DMS 273 (cell line): ENCODE data around the gene GSC2.

Experiments used
- DNase-seq: peaks from one replicate; lab custom pipeline; 2025; ENCODE audit not compliant: unreplicated experiment; lab: John Stamatoyannopoulos, UW

The GSC2 gene

GRCh38 chr22:19136915-19137314, 13.2 kb downstream of the GSC2 start:
- DNase-seq: no peak

GRCh38 chr22:19134874-19135273, 15.2 kb downstream of the GSC2 start:
- no peak for DNase-seq

GRCh38 chr22:19134176-19134831, 15.8 kb downstream of the GSC2 start:
- no peak for DNase-seq

DNA sequence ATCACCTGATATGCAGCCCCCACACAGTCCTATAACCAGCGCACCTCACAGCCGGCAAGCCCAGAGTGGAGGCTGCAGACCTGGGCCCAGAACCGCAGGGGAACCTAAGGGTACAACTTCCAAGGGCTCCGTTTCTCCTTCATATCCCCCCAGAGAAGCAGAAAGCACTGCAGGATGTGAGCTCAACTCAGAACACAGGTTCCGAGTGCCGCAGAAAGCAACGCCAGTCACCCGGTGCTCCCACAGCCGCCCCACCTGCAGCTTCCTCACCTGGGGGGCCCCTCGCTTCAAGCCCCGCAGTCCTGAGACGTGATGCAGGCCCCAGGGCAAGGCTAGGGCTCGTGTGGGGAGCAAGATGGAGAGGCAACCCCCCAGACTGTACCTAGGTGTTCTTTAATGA, 16.5 kb downstream of the GSC2 start:
- DNase-seq: no peak

GRCh38 chr22:19132693-19133400, 17.2 kb downstream of the GSC2 start:
- DNase-seq: no peak

- no peak for DNase-seq
These were observed 17.9 kb downstream of the GSC2 start for GRCh38 chr22:19132153-19132552.

DNA sequence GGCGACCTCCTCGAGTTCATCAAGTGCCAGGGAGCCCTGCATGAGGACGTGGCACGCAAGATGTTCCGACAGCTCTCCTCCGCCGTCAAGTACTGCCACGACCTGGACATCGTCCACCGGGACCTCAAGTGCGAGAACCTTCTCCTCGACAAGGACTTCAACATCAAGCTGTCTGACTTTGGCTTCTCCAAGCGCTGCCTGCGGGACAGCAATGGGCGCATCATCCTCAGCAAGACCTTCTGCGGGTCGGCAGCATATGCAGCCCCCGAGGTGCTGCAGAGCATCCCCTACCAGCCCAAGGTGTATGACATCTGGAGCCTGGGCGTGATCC, 18.4 kb downstream of the GSC2 start:
- DNase-seq: no peak

GRCh38 chr22:19130959-19131684, 19.0 kb downstream of the GSC2 start, which contains the start of gene TSSK2:
Gene TSSK2, plus strand, starts transcription at chr22:19131308. Its CDS starts 92 bp downstream, at chr22:19131400.
- no peak for DNase-seq

DNA sequence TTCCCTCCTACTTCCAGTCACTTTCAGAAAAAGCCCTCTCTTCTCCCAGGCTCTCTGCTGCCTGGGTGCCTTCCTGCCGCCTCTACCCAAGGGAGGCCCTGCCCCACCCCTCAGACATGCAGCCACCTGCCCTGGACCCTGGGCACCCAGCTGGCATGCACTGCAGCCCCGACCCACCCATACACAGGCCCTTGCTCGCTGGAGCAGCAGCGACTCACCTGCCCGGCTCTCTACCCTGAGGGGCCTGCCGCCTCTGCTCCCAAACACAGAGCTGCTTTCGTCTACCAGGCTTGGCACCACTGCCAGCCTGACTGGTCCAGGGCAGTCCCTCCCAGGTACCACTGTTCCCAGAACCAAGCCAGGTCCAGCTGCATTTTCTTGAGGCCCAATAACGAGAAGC, 20.2 kb downstream of the GSC2 start:
- DNase-seq: no peak

DNA sequence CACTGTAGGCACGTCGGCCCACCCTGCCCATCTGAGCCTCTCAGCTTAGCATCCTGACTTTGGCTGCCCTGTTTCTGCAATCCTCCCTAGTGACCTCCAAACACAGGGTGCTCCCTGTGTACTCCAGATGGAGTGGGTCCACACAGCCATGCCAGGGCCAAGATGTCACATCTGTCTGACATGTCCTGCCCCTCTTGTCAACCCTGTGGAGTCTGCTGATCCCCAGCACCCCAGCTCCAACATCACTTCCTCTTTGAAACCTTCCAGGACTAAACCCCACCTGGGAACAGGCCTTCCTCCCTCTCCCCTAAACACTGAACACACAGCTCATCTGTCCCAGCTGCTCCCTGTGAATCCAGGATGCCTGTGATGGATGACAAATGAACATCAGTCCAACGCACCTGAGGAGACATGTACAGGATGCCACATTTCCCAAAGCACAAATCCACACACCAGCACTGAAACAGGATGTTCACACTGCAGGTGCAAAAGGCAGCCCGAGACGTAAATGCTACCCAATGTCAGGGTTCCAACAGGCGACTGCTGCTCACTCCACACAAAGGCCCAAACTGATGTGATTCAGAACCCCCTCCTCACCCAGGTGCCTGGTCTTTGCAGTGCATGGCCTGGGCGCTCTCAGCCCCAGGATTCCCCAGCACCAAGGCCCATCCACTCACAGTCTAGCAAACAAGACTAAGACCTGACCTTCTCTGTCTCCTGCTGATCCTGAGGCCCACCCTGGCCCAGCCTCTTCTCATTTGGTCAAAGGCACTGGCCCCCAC, 21.0 kb downstream of the GSC2 start:
- no peak for DNase-seq

DNA sequence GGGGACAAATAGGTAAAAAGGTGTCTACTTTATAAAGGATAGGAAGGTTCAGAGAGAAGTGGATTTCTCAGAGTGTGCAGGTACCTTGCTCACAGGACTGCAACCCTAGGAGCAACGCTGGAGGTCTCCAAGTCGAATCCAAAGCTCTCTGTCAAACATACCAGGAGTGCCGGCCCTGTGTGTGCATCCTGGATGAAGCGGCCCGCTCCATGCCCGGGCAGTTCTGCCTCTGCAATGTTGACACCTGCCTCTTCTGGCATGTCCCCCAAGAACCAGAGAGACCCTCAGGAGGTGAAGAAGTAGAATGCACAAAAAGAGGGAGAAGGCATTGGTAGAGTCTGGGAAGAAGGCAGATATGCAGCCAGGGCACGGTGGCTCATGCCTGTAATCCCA, 22.1 kb downstream of the GSC2 start:
- DNase-seq: no peak

- DNase-seq: no peak
These were observed 22.6 kb downstream of the GSC2 start for GRCh38 chr22:19127329-19128008.

DNA sequence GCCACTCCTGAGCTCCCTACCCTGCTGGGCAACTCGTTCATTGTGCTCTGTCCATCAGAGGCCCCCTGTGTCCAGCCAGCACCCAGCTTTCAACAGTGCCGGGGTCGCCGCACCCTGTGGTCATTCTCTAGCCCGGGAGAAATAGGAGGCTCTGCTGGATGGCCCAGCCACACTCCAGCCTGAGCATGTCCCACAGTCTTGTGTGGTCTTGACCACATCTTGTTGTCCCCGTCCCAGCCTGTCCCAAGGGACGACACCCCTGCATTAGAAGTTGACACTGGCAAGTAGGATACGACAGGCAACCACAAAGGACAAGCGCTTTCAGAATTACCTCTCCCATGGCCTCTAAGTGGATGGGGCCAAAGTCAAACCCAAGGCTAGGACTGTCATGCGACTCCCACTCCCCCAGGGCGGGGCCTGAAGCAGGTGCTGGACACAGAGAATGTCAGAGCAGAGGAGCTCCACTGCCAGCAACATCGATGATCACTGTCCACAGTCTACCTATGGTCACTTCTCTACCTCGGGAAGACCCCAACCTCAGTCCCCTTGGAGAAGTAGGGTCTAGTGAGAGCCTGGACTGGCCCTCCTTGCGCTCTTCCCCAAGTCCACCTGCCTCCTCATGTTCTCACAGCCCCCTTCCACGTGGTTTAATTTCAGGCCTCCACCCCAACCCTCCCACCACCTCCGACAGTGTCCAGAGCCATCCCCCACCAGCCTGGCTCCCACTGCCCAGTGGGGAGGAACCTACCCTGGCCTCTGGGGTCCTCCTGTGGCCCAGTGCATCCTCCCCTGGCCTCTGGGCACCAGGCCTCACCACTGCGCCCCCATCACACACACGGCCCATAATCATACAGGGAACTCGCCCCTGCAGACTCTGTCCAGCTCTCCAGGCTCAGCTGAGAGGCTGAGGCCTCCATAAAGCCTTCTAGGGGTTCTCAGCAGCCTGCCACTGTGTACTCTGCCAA, 23.5 kb downstream of the GSC2 start:
- no peak for DNase-seq

DNA sequence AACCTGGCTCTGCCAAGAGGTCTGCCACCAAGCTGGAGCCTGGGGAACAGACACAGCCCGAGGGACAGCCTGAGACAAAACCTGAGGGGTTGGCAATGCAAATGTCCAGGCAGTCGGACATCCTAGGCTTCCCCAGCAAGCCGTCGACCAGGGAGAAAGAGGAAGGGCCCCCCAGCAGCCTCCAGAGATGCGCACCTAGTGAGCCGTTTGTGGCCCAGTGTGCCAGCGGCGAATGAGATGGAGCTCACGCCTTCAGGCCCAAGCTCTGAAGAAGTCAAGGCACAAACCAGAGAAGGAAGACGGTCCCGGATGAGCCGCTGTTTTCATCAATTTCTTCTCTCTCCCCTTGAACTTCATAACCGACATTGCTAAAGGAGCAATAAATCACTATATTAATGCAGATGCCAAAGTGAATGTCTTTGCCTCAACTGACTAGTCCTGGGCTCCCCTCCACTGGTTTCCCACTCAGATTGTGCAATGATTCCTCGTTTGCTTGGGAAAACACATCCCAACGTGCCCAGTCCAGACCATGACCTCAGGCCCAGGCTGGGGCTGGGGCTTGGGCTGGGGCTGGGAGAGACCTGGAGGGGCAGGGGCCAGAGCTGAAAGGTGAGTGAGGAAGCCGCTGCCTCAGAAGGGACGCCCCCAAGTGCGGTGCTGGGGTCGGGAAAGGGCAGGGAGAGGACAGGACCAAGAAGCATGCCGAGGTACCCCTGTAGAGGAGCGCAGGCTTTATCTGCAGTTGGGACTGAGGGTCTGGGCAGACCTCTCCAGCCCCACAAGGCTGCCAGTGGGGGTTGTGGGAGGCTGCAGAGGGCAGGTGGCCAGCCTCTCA, 24.4 kb downstream of the GSC2 start:
- DNase-seq: no peak

- no peak for DNase-seq
These were observed 25.1 kb downstream of the GSC2 start for GRCh38 chr22:19125011-19125410.

DNA sequence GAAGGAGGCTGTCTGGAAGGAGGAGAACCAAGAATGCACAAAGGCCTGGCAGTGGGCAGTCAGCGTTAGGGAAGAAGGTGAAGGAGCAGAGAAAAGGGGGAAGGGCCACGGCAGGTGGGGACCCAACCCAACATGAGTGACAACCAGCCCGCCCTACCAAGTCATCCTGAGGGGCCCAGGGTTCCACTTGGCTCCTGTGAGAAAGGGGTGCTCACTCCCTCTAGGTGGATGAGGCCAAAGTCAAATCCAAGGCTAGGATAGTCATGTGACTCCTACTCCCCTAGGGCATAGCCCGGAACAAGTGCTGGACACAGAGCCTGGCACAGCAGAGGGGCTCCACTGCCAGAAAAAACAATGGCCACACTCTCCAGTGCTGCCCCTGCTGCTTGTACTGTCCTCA, 25.7 kb downstream of the GSC2 start:
- no peak for DNase-seq

GRCh38 chr22:19123936-19124335, 26.2 kb downstream of the GSC2 start:
- no peak for DNase-seq

DNA sequence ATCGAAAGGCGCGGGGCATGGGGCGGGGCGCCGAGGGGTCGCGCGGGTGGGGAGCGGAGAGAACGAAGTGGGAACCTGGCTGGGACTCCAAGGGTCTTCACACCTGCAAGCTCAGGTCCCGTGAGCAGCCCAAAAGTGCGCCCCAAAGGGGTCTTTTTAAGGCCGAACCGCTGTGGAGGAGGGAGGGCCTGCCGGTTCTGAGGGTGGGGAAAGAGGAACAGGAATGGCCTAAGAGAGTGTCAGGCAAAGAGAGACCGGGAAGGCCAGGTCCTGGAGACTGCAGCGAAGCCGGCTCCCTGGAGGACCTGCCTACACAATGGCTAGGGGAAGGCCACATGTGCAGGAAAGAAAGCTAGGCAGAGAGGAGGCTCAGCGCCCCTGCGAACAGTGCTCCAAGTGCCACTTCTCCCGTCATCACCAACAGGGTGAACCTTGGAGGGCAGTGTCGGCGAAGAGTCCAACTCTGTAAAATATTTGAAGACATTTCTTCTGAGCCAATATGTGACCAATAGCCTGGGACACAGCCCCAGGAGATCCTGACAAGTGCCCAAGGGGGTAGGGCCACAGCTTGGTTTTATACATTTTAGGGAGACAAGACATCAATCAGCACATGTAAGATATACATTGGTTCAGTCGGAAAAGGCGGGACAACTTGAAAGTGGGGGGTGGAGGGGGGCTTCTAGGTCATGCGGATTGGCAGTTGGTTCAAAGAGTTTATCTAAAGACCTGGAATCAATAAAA, 27.2 kb downstream of the GSC2 start:
- peak; percentile 28 for DNase-seq
